Measurements from ENCODE around the gene NIF3L1. TPM values are rescaled to one million over a fixed set of nuclear protein-coding genes. Genes with fewer than 3 reads are reported as not detected.

The NIF3L1 gene
- total RNA-seq, 1 donor from 2014 or later: 32.3 TPM

DNA sequence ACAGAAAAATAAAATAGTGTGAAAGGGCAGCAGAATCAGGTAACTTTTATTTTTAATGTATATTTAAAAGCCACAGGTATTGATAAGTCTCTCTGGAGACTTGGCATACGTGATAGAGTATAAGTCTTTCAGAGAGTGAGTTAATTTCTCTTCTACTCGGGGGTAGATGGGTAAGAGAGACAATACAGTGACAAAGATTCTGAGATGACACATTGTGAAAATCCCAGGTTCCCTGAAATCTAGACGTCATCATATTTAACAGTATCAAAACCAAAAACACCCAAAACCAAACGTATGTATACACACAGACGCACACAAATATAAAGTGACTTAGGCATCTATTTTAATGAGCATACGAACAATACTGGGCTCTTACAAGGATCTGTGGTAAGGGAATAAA, 33.3 kb downstream of the NIF3L1 start:
- ChIA-PET POLR2A (no interaction called here), CTCF (interaction anchor here (1.6 kb wide), 1 partner anchor 17 kb away, joined by 3 read pairs; no protein-coding TSS in a partner anchor)
- no peak overlapping the region for H3K4me3 Mint-ChIP-seq
- H3K27me3 Mint-ChIP-seq: no peaks in the 10 kb centered on the region
- TF ChIP-seq, protein P1, sequence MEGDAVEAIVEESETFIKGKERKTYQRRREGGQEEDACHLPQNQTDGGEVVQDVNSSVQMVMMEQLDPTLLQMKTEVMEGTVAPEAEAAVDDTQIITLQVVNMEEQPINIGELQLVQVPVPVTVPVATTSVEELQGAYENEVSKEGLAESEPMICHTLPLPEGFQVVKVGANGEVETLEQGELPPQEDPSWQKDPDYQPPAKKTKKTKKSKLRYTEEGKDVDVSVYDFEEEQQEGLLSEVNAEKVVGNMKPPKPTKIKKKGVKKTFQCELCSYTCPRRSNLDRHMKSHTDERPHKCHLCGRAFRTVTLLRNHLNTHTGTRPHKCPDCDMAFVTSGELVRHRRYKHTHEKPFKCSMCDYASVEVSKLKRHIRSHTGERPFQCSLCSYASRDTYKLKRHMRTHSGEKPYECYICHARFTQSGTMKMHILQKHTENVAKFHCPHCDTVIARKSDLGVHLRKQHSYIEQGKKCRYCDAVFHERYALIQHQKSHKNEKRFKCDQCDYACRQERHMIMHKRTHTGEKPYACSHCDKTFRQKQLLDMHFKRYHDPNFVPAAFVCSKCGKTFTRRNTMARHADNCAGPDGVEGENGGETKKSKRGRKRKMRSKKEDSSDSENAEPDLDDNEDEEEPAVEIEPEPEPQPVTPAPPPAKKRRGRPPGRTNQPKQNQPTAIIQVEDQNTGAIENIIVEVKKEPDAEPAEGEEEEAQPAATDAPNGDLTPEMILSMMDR (IDR thresholded peaks at IDR 0.05): no peak
- no peak for DNase-seq
- no peaks in the 10 kb centered on the region for H3K9me3 Mint-ChIP-seq
- H3K36me3 Mint-ChIP-seq (ENCODE audit: low read depth): peaks cover 67% of the 10 kb centered on the region
- no peaks in the 10 kb centered on the region for H3K4me1 Mint-ChIP-seq
- ATAC-seq (ENCODE audit: low read depth): no peak
- no peak overlapping the region for H3K27ac Mint-ChIP-seq
- intact Hi-C loops (cut with micrococcal nuclease): no loop called here

DNA sequence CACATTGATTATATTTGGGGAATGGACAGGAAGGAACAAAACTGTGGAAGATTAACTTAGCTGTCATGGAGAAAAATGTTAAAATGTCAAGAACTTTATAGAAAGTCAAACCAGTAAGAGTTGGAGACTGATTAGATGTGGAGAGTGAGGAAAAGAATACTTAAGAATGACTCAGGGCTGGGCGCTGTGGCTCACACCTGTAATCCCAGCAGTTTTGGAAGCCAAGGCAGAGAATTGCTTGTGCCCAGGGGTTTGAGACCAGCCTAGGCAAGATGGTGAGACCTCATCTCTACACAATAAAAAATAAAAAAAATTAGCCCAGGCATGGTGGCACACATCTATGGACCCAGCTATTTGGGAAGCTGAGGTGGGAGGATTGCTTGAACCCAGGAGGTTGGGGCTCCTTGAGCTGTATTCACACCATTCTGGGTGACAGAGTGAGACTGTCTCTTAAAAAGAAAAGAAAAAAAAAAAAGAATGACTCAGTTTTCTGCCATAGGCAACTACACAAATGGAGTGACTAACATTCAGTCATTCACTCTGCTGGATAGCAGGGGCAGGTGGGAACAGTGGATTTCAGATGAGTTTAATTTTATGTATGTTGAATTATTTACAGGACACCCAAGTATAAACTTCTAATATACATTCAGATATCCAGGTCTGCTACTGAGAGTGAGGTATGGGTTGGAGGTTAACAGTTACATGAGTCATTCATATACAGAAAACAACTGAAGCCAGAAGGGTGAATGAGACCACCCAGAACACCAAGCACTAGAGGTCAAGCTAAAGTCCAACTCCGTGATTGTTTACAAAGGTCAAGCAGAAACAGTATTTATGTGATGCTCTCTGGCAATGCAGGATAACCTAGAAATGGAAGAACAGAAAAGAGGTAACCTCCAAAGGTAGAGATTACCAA, 40.4 kb downstream of the NIF3L1 start:
- CTCF ChIA-PET: no interaction called here
- Mint-ChIP-seq H3K9me3 (no peaks in the 10 kb centered on the region), H3K4me1 (no peaks in the 10 kb centered on the region), H3K27me3 (no peaks in the 10 kb centered on the region), H3K36me3 (ENCODE audit: low read depth) (peaks cover 56% of the 10 kb centered on the region), H3K4me3 (no peak overlapping the region), H3K27ac (no peak overlapping the region)
- intact Hi-C loops (cut with micrococcal nuclease): no loop called here
- DNase-seq (no peak), ATAC-seq (ENCODE audit: low read depth) (no peak)
- TF ChIP-seq, protein P1 (IDR thresholded peaks at IDR 0.05): no peak
- POLR2A ChIA-PET: interaction anchor here (0.6 kb wide), 2 partner anchors 204 to 283 kb away, joined by 3 to 4 read pairs; no protein-coding TSS in a partner anchor

DNA sequence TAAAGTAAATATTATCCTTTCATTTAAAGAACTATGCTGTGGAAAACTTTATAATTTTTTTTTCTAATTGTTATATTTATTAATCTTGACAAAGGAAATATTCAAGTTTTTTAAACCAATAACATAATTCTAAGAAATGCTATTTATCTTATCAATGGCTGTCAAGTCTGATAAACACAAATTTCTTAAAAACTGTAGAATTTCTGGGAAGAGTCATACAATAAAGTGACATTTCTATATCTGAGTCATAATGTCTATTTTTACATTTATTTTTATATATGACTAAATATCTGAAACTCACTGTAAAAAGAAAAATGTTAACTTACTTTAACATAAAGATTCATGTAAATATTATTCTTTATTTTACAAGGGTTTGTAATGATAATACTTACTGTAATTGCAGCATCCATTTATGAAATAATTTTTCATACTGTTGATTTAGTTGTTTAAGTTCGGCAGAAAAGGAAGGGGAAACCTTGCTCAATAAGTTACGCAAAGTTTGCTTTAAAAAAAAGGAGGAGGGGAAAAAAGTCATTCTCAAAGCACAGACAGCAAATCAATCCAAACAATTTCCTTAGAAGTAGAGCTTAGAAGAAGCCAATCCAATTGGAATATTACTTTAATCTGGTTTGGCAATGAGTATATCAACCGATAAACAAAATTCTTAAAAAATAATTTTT, 41.9 kb downstream of the NIF3L1 start:
- intact Hi-C loops (cut with micrococcal nuclease): no loop called here
- TF ChIP-seq, protein P1 (IDR thresholded peaks at IDR 0.05): no peak
- Mint-ChIP-seq H3K4me3 (no peak overlapping the region), H3K27me3 (no peaks in the 10 kb centered on the region), H3K27ac (no peak overlapping the region), H3K9me3 (no peaks in the 10 kb centered on the region), H3K4me1 (no peaks in the 10 kb centered on the region), H3K36me3 (ENCODE audit: low read depth) (peaks cover 60% of the 10 kb centered on the region)
- POLR2A ChIA-PET: no interaction called here
- DNase-seq (no peak), ATAC-seq (ENCODE audit: low read depth) (no peak)
- CTCF ChIA-PET: no interaction called here

DNA sequence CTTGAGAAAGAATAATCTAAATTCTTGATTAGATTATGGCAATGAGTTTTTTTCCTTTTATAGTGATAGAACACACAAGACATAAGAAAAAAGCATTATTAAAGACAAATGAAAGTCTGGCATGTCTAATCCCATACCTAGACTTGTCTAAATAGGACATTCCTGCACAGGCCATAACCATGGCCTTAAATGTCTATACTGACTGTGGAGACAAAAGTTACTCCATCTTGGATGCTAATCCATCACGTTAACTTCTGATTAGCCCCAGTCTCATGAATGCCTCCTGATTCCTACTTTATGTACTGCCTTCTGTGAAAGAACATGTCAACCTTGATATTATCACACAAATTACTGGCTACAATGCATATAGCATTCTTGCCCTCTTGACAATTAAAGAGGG, 50.7 kb downstream of the NIF3L1 start:
- no peaks in the 10 kb centered on the region for H3K27me3 Mint-ChIP-seq
- H3K36me3 Mint-ChIP-seq (ENCODE audit: low read depth): peaks cover 73% of the 10 kb centered on the region
- H3K4me3 Mint-ChIP-seq: no peak overlapping the region
- POLR2A ChIA-PET: no interaction called here
- TF ChIP-seq, protein P1 (IDR thresholded peaks at IDR 0.05): no peak
- H3K4me1 Mint-ChIP-seq: no peaks in the 10 kb centered on the region
- no peak for DNase-seq
- no peak for ATAC-seq (ENCODE audit: low read depth)
- H3K9me3 Mint-ChIP-seq: no peaks in the 10 kb centered on the region
- CTCF ChIA-PET: no interaction called here
- intact Hi-C loops (cut with micrococcal nuclease): loop anchor here (5.0 kb wide), 1 partner anchor 33 kb away; no protein-coding TSS in a partner anchor
- no peak overlapping the region for H3K27ac Mint-ChIP-seq

DNA sequence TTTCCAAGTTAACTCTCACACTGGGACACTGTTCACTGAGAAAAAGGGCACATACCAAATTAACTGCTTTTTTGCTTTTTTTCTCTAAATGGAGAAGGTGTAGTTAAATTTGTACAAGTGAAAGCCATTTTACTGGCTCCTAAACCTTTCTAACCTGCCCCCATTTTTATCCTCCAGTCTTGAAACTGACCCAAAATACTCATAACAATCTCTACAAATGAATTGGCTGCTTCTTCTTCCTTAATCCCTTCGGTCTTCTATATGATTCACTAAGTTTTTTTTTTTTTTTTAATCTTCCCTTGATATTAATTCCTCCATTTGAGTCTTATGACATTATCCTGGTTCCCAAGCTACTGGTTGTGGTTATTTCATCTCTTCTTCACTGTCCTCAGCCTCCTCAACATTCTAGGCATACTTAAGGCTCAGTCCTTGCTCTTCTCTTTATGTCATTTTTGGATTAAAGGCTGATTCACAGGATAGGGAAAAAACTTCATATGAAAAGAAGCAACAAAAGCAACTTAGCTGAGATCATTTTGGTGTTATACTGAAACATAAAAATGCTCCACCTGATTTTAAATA, 54.4 kb downstream of the NIF3L1 start:
- H3K27ac Mint-ChIP-seq: no peak overlapping the region
- no peaks in the 10 kb centered on the region for H3K9me3 Mint-ChIP-seq
- no peaks in the 10 kb centered on the region for H3K4me1 Mint-ChIP-seq
- ChIA-PET POLR2A (no interaction called here), CTCF (no interaction called here)
- ATAC-seq (ENCODE audit: low read depth) (no peak), DNase-seq (no peak)
- H3K27me3 Mint-ChIP-seq: no peaks in the 10 kb centered on the region
- intact Hi-C loops (cut with micrococcal nuclease): loop anchor here (5.0 kb wide), 1 partner anchor 36 kb away; no protein-coding TSS in a partner anchor
- no peak overlapping the region for H3K4me3 Mint-ChIP-seq
- H3K36me3 Mint-ChIP-seq (ENCODE audit: low read depth): peaks cover 64% of the 10 kb centered on the region
- TF ChIP-seq, protein P1 (IDR thresholded peaks at IDR 0.05): no peak
